ENCODE results near the gene SMIM30. TPM values are rescaled to one million over a fixed set of nuclear protein-coding genes. Genes with fewer than 3 reads are reported as not detected.

Gene SMIM30
- total RNA-seq, 2 donors from 2014 or later, result 36.2 to 45.8 TPM

- H3K27ac ChIP-seq (ENCODE audit: low read depth, low read length), result no peak overlapping the region
- no peak for TF ChIP-seq CTCF (conservative IDR thresholded peaks at IDR 0.05)
- no peaks in the 10 kb centered on the region for H3K4me1 ChIP-seq (ENCODE audit: control insufficient read depth, insufficient read depth, low read length)
- H3K9me3 ChIP-seq (ENCODE audit: control insufficient read depth, low read length), result no peaks in the 10 kb centered on the region
- WGBS, 2 experiments (ENCODE audit: insufficient coverage in 1 of 2, insufficient read length in 1 of 2), result 84 to 100% methylated on average over 1 to 4 of the region's 5 CpGs
- no peak overlapping the region for H3K4me3 Mint-ChIP-seq
- H3K4me1 Mint-ChIP-seq, result no peaks in the 10 kb centered on the region
- H3K27ac Mint-ChIP-seq, result no peak overlapping the region
- peaks cover 11% of the 10 kb centered on the region for H3K27me3 Mint-ChIP-seq (ENCODE audit: insufficient read depth)
- no peak overlapping the region for H3K4me3 ChIP-seq (ENCODE audit: low read length)
- no peaks in the 10 kb centered on the region for H3K9me3 Mint-ChIP-seq
- DNase-seq, result no peak
- peaks cover 20% of the 10 kb centered on the region for H3K27me3 ChIP-seq (ENCODE audit: control insufficient read depth, insufficient read depth, low read length, poor library complexity, severe bottlenecking)
- H3K9ac ChIP-seq (ENCODE audit: extremely low read depth, low read length, poor library complexity, severe bottlenecking), result no peak overlapping the region
- no peaks in the 10 kb centered on the region for H3K36me3 Mint-ChIP-seq (ENCODE audit: low read depth)
- no peaks in the 10 kb centered on the region for H3K36me3 ChIP-seq (ENCODE audit: control insufficient read depth, insufficient read depth, low read length)
Measured at GRCh38 chr7:113100121-113100603, 18.2 kb downstream of the SMIM30 start.

- H3K4me3 Mint-ChIP-seq, result no peak overlapping the region
- Histone ChIP-seq H3K4me1 (ENCODE audit: control insufficient read depth, insufficient read depth, low read length) (no peaks in the 10 kb centered on the region), H3K27ac (ENCODE audit: low read depth, low read length) (no peak overlapping the region), H3K4me3 (ENCODE audit: low read length) (no peak overlapping the region), H3K9me3 (ENCODE audit: control insufficient read depth, low read length) (no peaks in the 10 kb centered on the region), H3K9ac (ENCODE audit: extremely low read depth, low read length, poor library complexity, severe bottlenecking) (no peak overlapping the region), H3K27me3 (ENCODE audit: control insufficient read depth, insufficient read depth, low read length, poor library complexity, severe bottlenecking) (peaks cover 22% of the 10 kb centered on the region), H3K36me3 (ENCODE audit: control insufficient read depth, insufficient read depth, low read length) (no peaks in the 10 kb centered on the region)
- no peaks in the 10 kb centered on the region for H3K36me3 Mint-ChIP-seq (ENCODE audit: low read depth)
- 90% methylated on average over 3 of the region's 3 CpGs; no CpG with 5 or more reads in 1 of the 2 experiments for WGBS, 2 experiments (ENCODE audit: insufficient coverage in 1 of 2, insufficient read length in 1 of 2)
- DNase-seq, result no peak
- no peaks in the 10 kb centered on the region for H3K4me1 Mint-ChIP-seq
- peaks cover 17% of the 10 kb centered on the region for H3K27me3 Mint-ChIP-seq (ENCODE audit: insufficient read depth)
- no peak overlapping the region for H3K27ac Mint-ChIP-seq
- H3K9me3 Mint-ChIP-seq, result no peaks in the 10 kb centered on the region
- TF ChIP-seq CTCF (conservative IDR thresholded peaks at IDR 0.05), result no peak
Measured at GRCh38 chr7:113099284-113099919, 19.0 kb downstream of the SMIM30 start.

DNA sequence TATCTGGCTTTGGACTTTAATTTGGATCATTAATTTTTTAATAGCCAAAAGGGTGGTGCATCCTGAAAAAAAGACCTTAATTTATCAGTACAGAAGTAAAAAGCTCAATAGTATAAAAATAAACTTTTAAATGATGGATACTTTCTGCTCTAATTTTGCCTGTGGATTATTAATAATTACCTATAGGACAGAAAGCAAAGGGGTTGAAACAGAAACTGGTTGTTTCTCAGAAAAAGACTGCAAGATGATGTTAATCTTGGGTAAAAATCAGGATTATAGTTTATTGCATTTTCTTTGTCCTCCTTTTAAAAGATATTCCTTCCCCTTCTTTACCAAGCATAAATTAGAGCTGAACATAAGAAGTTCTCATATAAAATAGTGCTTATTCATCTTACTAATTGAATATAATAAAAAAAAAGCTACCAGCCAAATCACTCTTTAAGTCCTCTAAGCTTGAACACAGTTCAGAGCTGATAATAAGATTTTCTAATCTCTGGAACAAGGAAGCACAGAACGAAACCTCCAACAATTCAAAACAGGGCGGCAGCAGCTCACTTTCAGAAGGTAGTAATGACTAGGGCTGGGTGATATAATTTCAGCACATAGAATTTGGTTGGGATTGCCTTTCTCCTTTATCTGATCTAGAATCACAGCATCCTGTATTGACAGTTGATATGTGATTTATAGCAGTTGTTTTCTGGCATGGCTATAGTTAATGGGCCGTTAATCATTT is 23.7 kb downstream of the SMIM30 start:
- Histone ChIP-seq H3K36me3 (ENCODE audit: control insufficient read depth, insufficient read depth, low read length) (no peaks in the 10 kb centered on the region), H3K27ac (ENCODE audit: low read depth, low read length) (no peak overlapping the region), H3K4me1 (ENCODE audit: control insufficient read depth, insufficient read depth, low read length) (no peaks in the 10 kb centered on the region), H3K27me3 (ENCODE audit: control insufficient read depth, insufficient read depth, low read length, poor library complexity, severe bottlenecking) (peaks cover 26% of the 10 kb centered on the region), H3K4me3 (ENCODE audit: low read length) (no peak overlapping the region), H3K9me3 (ENCODE audit: control insufficient read depth, low read length) (no peaks in the 10 kb centered on the region), H3K9ac (ENCODE audit: extremely low read depth, low read length, poor library complexity, severe bottlenecking) (no peak overlapping the region)
- Mint-ChIP-seq H3K4me3 (no peak overlapping the region), H3K36me3 (ENCODE audit: low read depth) (no peaks in the 10 kb centered on the region), H3K27me3 (ENCODE audit: insufficient read depth) (peaks cover 31% of the 10 kb centered on the region), H3K9me3 (no peaks in the 10 kb centered on the region), H3K27ac (no peak overlapping the region), H3K4me1 (no peaks in the 10 kb centered on the region)
- DNase-seq, result no peak
- 88% methylated on average over 3 of the region's 3 CpGs; no CpG with 5 or more reads in 1 of the 2 experiments for WGBS, 2 experiments (ENCODE audit: insufficient coverage in 1 of 2, insufficient read length in 1 of 2)
- TF ChIP-seq CTCF (conservative IDR thresholded peaks at IDR 0.05), result no peak

Data from endodermal cell (in vitro differentiated cells).